GM10847 (cell line): Measurements from ENCODE around the gene PIGU.

Experiments
- POLR2A ChIP-seq: IDR thresholded peaks from 2 replicates; pipeline ENCODE4 v1.6.1; 2011; ENCODE audit not compliant: insufficient read length; ENCODE audit errors: extremely low read depth

Gene PIGU

DNA sequence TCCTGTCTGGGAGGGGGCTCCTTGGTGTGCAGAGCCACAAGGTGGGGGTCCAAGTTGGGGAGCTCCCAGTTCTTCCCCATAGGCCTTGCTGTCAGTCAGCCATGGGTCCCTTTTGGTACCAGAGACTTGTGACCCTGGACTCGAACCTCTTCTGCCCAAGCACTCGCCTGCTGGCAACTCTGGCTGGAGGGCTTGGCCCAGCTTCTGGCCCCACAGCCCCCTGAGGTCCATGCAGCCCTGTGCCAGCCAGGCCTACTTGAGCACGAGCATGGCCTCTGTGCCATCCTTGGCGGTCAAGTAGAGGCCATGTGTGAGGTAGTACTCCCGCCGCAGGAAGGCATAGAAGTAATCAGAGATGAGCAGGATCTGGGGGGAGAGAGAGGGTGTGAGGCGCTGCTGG is 116.3 kb downstream of the PIGU start:
- TF ChIP-seq POLR2A: no peak

DNA sequence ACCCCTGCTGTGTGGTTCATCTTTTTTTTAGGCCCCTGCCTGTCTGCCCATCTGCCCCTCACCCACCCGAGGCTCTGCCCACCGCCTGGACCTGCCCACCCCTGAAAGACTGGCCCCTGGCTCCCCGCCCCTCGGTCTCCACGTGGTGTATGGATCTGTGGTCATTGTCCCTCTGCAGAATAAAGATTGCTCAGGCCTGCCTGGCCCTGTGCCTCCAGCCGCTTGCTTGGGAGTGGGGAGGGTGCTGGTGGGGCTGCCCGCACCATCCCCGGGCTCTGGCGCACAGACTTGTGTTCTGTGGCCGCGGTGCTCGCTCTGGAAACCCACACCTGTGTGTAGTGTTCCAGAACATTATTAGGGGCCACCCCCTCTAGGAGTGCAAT is 116.8 kb downstream of the PIGU start:
- TF ChIP-seq POLR2A: no peak

DNA sequence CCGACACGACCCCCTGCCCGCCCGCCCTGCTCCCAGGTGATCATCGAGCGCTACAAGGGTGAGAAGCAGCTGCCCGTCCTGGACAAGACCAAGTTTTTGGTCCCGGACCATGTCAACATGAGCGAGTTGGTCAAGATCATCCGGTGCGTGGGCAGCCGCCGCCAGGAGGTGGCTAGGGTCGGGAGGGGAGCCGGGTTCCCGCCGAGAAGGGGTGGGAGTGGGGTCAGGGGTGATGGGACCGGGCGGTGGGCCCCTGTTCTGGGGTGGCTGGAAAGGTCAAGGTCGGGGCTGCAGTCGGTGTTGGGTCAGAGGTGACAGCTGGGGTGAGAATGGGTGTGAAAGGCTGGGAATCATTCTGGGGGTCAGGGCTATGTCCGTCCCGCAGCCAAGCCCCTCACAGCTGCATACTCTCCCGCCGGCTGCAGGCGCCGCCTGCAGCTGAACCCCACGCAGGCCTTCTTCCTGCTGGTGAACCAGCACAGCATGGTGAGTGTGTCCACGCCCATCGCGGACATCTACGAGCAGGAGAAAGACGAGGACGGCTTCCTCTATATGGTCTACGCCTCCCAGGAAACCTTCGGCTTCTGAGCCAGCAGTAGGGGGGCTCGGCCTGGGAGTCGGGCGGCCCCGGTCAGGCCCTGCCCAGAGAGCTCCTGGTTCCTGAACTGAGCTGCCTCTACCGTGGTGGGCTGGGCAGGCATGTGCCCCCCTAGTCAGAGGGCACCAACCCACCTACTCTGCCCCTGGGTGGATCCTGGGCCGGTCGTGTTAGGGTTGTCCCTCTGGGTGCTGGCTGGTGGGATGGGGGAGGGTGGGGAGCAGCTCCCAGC is 117.4 kb downstream of the PIGU start:
- no peak for TF ChIP-seq POLR2A

DNA sequence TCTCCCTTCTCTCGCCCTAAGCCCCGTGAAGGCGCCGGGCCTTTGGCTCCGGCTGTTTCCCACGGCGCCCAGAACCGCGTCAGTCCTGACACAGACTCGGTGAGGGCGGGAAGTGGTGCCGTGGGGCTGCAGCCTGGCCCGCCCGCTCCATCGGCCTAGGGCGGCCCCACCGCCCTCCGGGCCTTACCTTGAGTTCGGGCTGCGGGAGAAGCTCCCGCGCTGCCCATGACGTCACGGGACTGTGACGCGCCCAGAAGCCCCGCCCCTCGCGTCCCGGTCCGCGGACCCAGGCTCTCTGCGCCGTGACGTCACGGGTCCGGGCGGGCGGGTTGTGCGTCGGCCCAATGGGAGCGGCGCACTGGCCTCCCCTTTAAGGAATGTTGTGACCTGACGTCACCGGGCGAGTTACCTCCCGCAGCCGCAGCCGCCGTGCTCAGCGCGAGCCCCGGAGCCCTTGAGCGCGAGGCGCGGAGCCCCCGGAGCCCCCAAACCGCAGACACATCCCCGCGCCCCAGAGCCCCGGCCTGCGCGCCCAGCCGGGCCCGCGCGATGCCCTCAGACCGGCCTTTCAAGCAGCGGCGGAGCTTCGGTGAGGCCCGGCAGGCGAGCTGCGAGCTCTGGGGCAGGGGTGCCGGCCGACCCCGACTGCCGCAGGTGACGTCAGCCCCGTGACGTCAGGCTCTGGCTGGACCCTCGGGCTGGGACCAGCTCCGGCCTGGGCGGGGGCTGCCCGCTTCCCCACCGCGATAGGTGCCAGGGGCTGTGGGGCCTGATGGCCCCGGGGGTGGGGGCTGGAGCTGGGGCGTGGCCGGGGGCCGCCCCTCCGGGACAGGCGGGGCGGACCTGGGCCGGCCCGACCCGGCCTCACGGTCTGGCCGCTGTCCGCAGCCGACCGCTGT is 118.3 kb downstream of the PIGU start, which contains the start of gene MAP1LC3A:
MAP1LC3A (plus strand) TSS at position 399 of the 899 bp plus-strand sequence; CDS start at position 550, 151 bp downstream.
- TF ChIP-seq POLR2A: no peak

DNA sequence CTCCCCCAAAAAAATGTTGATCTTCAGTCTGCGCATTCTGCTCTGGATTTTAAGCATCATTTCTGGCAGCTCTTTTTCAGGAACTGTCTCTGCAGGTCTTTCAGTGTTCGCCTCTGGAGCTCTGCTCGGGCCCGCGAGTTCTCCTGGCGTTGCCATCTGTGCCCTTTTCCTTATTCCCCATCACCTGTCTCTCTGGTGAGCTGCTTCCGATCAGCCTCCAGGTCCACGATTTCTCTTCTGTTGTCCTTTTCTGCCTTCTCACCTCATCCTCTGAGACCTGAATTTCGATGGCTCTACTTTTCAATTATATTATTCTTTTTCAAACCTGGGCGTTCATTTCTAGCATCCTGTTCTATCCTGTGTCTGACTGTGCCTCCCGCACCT is 119.0 kb downstream of the PIGU start:
- no peak for TF ChIP-seq POLR2A

DNA sequence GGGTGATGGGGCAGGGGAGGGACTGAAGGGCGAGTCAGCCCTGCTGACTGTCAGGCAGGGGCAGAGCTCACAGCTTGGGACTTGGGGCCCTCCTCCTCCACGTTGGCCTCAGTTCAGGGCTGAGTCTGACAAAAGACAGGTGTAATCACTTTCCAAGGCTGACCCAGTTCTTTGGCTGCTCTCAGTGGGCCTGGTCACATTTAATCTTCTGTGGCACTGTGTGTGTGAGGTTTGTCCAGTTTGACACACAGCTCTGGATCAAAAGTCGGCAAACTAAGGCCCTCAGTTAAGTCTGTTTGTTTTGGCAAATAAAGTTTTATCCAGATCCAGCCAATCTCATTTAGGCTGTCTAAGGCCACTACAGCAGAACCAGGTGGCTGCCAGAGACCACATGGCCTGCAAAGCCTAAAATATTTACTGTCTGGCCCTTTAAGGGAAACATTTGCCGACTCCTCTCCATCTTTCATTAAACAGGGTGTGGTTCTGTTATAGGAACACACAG is 123.5 kb downstream of the PIGU start:
- TF ChIP-seq POLR2A: no peak

DNA sequence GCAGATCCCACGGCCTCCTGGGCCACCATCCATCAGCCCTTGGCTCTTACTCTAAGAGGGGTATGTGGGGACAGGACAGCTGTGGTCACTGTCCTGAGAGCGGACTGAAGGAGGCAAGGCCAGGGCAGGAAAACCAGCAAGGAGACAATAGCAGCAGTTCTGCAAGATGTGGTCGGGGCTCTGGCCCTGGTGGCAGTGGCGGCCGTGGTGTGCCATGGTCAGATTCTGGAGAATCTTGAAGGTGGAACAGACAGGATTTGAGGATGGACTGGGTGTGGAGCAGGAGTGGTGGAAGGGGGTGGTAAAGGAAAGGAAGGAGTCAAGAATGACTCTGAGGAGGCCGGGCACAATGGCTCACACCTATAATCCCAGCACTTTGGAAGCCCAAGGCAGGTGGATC is 124.3 kb downstream of the PIGU start:
- TF ChIP-seq POLR2A: no peak

DNA sequence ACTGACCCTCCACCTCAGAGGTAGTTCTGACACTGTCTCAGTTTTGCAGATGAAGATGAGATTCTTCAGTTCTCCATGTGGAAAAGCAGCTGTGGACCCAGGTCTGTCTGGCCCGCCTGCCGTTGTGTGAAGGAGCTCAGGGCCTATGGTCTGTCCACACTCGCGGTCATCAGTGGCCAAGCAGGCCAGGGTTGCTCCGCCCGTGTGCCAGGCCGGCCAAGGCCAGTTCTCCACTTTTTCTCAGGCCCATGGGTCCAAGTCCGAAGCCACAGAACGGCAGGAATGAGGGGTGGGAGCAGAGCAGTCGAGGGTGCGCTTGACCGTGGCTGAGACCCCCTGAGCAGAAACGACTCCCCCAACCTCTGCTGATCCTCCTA is 127.0 kb downstream of the PIGU start:
- no peak for TF ChIP-seq POLR2A

DNA sequence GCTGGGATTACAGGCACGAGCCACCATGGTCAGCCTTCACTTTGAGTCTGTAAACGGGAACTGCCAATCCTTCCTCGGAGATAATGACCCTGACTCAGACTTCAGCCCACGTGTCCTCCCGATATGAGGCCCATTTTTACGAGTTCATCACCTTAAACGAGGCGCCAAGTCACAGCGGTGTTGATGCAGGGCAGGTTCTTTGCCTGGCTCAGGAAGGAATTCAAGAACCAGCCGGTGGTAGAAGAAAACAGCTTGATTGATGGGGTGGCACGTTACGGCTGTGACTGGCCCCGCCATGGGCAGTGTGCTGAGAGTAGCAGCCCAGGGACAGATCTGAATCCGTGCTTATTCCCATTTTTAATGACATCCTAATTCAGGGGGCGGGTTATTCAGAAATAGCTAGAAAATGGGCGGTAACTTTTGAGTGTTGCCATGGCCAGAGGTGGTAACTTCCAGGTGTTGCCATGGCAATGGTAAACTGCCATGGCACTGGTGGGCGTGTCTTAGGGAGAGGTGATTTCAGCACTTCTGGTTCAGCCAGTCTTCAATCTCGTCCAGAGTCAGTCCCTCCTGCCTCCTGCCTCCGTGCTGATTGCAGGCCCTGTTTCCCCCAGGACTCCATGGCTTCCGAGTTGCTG is 127.5 kb downstream of the PIGU start:
- TF ChIP-seq POLR2A: no peak

DNA sequence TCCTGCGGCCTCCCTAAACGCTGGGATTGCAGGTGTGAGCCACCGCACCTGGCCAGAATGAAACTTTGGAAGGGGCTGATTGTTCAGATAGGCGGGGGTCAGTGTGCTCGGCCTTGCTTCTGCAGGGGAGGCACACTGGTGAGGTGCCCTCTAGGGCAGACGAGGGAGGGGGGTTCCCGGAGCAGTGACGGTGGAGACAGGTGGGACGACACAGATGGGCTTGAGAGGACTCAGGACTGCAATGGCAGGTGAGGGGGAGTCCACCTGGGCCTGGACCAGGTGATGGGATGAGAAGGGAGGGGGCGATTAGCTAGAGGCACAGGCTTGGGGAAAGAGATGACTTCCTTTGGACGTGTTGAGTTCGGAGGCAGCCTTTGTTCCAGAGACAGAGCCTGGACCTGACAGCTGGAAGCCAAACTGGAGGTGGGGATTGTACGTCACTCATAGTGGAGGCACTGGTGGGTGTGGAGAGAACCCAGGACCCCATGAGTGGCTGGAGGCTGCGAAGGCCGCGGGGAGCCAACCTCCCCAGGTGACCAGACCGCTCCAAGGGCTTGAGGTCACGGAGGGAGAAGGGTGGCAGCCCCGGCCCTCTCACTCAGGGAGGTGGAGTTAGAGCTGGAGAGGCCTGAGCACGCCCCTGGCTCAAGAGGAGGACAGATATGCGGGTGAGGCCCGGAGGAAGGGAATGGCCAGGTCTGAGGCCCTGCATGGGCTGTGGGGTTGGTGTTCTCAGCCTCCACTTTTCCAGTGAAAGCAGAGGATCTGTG is 128.9 kb downstream of the PIGU start:
- no peak for TF ChIP-seq POLR2A

DNA sequence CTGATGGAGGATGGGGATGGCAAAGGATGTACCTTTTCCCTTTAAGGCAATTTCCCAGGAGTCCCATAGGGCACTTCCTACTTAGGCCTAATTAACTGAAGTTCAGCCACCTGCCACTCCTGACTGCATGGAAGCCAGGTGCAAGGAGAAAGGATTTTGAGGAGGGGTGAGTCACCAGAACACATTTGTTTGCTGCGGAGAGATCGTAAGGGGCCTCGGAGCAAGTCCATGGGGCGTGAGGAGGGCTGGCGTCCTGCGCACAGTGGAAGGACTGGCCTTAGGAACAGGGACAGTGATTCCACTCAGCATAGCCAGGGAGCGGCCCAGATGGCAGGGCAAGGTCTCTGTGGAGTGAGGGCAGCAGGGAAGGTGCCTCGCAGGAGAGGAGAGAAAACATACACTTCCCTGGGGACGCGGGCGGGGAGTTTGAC is 130.1 kb downstream of the PIGU start:
- TF ChIP-seq POLR2A: no peak

DNA sequence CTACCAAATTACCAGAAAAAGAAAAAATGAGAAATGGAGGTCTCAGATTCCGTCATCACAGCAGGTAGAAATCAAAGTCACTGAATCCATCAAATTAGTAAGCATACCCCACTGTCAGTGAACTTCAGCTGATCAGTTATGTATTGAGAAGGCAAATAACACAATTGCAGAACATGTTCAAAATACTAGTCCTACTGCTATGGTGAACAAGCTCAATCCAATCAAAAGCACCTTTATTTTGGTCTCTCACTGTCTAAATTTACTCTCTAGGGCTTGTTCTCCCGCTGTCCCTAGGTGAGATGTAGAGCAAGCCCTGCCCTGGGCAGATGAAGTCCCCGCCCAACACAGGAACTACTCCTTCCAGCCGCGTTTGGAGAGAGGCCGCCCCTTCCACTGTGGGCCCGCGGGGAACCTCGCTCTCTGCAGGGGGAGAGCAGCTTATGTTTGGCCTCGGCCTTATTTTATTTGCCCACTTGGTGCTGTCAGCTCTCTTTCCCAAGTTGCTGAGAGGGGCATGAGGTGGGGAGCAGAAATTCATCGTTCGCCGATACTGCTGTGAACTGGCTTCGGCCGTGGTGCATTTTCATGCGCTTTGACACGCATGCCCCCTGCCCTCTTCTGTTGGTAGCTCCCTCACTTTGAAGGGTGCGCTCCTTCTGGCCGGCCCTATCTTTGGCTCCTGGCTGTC is 132.6 kb downstream of the PIGU start:
- no peak for TF ChIP-seq POLR2A

DNA sequence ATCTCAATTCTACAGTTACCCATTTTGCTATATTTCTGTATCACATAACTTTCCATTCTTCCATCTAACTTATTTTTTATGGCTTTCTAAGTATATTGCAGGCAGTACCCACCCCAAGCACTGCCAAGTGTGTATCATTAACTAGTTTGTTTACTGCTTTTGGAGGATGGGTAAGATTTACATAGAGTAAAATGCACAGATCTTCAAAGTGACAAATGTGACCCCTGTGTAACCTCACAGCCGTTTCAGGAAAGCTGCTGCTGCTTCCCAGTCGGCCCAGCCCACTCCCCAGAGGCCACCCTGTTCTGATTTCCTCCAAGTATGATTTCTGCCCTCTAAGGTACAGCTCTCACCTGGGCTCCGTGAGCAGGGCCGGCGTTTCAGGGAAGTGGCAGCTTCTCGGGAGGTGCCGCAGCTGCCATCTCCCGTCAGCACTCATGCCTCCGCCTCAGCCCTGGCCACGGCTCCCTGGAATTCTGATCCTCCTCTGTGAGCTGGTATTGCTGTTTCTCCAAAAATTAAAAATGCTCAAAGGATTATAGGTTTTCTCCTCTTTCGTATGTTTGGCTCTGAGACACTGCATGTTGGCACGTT is 133.3 kb downstream of the PIGU start:
- TF ChIP-seq POLR2A: no peak

DNA sequence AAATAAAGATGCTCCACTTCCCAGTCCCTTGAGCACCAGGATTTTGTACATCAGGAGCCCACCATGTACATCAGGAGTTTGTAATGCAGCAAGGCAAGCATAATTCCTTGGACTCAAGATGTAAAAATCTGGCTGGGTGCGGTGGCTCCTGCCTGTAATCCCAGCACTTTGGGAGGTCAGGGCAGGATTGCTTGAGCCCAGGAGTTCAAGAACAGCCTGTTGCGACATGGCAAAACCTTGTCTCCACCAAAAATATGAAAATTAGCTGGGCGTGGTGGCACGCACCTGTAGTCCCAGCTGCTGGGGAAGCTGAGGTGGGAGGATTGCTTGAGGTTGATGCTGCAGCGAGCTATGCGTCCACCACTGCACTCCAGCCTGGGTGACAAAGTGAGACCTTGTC is 134.5 kb downstream of the PIGU start:
- TF ChIP-seq POLR2A: no peak
